NCI-H2029 (cell line): ENCODE results near the gene ACSF3.
"Not testable (repeated sequence)": the region's sequence is repeated elsewhere in the genome, so short reads cannot be mapped to it uniquely, and the experiment has no call there.

ENCODE experiments used
- DNase-seq: peaks from one replicate; lab custom pipeline; 2025; lab: John Stamatoyannopoulos, UW

The ACSF3 gene

DNA sequence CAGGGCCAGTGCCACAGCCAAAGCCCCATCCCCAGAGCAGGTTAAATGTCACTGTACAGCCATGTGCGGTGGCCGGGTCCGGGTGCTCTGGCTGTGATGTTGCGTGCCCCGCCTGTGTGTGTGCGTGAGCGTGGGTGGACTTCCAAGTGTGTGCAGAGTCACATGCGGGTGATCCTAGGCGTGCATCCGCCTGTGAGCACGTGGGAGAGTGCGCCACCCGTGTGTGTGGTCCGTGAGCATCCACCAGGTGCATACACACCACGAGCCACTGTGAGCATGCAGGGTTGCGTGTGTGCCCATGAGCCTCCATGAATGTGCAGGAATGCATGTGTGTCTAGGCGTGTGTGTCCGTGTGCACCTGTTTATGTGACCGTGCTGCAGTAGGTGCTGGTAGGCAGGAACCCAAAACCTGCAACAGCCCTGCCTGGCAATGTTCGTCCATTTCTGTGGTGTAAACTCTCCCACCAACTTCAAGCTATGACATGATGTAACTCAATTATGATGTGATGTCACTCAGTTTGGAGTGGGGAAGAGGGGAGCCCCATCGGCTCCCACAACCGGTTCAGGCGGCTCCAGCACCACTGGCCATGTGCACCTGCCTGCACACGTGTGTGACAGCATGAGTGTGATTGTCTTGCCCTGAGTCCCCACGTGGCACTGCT is 37.6 kb upstream of the ACSF3 start:
- no peak for DNase-seq

DNA sequence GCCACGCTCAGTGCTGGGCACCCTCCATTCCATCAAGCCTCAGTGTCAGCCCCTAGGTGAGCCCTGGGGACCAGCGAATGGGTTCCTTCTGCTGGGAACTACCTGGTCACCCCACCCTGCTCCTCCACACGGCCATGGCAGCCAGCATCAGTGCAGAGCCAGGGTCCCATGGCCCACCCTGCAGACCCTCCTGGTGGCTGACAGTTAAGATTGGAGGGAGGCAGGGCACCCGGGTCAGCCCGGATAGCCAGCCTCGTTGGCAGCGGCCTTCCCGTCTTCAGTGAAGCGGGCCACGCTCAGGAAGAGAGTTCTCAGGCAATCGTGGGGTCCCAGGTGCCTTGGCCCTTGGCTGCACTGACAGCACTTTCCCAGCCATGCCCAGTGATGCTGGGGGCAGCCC is 37.1 kb upstream of the ACSF3 start:
- no peak for DNase-seq

DNA sequence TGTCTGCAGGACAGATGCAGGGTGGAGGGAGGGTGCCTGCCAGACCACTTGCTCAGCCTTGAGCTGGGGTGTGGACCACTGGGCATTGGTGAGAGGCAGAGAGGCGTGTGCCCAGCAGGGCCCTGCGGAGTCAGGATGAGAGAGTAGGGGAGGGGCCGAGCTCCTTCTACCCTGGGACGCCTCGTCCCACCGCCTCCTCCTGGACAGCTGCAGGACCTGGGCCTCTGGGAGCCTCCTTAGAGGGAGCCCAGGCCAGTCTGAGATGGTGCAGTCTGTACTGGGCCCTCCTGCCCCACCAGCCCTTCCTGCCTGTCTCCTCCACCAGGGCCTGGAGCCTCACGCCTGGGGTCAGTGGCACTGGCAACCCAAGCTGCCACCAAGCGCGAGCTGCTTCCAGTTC is 35.9 kb upstream of the ACSF3 start:
- no peak for DNase-seq

DNA sequence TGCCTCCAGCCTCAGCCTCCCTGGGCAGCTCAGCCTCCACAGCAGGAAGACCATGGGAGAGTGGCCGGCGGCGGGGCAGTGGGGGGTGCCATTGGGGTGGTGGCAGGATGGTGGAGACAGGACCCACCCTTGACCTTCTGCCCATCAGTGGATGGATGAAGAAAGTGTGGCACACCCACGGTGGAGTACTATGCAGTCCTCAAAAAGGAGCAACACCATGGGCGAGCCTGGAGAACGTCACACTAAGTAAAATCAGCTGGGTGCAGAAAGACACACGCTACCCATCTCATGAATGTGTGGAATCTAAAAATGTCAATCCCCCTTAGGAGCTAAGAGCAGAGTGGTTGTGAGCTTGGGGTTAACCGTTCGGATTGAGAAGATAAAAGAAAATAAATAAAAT is 34.8 kb upstream of the ACSF3 start:
- DNase-seq, result no peak

DNA sequence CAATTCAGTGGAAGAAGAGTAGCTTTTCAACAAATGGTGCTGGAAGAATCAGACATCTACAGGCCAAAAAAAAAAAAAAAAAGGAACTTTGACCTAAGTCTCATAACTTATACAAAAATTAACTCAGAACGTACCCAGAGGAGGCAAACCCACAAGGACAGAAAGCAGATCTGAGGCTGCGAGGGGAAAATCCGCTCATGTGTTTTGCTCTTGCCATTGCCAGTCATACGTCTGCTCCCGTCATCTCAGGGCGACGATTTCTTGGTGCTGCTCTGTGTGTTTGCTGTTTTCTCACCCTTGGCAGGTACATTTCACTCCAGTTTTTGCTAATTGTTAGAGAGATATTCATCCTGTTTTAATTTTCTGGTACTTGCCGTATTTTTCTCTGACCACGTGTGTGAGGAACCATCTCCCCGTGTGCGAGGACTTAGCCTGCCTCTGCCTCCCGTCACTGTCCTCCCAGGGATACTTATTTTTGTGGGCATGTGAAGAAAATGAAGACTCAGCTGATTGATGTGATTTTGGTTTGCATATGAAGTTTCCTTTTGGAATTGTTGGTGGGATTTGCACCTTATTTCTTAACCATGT is 33.4 kb upstream of the ACSF3 start:
- no peak for DNase-seq

DNA sequence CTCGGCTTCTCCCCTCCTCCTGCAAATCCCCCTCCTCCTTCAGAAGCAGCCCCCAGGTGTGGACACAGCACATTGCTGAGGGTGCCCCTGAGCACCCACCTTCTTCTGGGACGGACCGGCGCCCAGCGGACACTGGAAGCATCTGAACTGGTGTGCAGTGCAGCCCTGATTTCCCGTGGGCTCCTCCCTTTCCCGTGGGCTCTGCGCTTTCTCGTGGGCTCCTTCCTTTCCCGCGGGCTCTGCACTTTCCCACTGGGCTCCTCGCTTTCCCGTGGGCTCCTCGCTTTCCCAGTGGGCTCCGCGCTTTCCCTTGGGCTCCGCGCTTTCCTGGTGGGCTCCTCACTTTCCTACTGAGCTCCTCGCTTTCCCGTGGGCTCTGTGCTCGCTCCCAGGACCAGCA is 32.6 kb upstream of the ACSF3 start:
- no peak for DNase-seq

DNA sequence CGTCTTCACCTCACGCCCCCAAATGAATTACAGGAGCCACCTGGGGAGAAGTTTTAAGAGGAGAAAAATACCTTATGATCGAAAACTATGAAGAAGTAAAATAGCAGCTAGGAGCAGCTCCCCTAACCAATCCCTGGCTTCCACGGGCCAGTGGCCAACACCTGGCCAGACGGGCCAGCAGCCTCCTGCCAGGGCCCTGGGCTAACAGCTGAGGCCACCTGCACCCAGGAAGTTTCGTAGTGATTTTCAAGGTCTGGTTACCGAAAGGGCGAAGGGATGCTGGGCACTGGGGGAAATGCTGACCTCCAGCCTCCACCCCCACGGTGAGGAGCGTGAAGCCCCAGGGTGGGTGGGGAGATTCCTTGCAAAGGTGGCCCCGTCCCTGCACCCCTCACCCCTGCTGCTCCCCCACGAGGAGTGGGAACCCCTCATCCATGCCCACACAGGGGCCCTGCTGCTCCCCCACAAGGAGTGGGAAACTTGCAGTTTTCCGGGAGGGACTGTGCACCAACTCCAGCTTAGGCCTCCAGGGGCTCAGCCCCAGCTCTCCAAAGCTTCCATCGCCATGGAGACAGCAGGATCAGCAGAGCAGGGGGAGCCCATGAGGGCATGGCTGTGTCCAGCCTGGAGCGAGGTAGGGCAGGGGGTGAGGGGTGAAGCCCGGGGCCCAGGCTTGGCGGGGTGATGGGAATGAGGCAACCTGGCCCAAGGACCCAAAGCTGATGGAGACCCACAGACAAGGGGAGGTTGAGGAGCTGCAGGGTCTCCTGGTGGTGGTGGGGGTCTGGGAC is 31.9 kb upstream of the ACSF3 start:
- no peak for DNase-seq

DNA sequence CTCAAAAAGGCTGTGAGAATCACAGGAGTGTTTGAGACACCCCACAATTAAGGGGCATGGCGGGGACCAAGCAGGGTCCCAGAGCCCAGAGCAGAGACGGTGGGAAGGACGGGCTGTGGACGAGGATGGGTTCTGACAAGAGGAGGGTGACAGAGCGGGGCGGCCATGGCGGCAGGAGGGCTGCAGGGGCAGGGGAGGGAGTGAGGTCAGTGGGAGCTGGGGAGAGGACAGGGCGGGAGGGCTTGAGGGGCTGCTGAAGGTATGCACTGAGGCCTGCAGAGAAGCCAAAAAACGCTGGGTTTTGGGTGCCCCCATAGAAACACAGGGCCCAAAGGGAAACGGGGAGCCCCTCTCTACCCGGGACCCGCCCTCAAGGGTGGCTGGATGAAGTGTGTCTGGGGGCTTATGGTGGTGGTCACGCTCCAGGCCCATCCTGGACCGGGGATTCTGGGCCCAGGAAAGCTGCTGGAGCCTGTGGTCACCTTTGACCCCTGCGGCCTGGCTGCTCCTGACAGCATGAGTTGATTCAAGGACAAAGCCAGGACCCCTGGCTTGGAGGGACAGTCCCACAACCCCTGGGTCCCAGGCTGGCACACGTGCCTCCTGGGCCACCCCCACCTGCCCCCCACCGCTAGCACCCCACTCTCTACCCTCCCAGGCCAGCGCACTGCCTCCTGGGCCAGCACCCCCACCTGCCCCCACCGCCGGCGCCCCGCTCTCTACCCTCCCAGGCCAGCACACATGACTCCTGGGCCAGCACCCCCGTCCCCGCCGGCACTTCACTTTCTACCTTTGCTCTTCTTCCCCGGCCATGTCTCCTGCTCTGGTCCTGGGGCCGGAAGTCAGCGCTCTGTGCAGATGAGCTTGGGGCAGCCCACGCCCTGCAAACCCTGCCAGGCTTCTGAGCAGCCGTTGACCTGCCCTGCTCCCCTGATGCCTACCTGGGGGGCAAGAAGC is 31.0 kb upstream of the ACSF3 start:
- DNase-seq, result no peak

DNA sequence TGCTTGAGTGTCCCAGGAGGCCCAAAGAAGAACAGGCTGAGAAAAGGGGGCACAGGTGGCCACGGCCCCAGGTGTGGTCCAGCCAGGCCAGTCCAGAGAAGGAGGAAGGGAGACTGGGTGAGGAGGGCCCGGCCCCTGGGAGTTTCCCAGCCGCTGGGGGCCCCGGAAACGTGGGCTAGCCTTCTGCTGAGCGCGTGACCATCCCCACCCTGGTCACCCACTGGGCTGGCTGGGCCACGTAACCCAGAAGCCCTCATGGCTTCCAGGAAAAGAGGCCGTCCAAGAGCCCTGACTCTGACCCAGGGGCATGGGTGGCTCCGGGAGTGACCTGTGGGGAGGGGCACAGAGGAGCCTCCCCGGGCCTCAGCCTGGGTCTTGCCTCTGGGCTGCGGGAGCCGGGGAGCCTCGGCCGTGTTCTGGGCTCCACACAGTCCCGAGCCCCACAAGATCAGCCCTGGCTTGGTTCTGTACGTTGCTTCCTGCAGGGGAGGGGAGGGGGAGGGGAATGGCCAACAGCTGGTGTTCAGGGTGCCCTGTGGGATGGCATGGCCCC is 29.8 kb upstream of the ACSF3 start:
- DNase-seq, result no peak

DNA sequence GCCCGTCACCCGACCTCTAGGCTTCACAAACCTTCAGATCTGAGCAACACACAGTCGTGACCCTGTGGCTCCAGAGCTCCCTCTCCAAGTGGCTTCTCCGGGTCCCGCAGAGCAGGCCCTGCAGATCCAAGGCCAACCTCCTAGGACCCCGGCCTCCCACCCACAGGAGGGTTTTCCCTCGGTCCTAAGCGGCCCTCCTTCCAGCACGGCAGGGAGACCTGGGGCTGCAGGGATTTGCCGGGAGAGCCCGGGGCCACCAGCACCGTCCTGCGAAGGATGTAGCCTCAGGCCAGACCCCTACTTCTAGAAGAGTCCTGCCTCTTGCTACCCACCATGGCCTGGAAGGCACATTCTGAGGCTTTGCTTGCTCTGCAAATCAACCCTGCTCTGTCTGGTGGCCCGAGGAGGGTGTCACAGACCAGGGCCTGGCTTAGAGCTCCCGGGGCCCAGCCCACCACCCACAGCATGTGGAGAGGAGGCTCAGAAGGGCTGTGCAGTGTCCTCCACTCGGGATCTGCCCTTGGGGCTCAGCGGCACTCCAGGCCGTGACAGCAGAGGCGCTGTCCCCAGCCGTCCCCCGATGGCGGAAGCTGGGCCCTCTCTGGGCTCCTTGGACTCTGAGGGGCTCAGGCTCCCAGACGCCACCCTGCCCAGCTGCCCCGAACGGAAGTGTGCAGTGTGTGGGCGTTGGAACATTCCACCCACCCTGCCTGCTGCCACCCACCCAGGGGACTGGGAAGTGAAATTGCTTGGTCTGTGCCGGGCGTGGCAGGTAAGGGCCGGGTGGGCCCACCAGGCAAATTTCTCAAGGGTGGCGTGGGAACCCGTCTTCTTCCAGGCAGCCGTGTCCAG is 28.8 kb upstream of the ACSF3 start:
- no peak for DNase-seq

DNA sequence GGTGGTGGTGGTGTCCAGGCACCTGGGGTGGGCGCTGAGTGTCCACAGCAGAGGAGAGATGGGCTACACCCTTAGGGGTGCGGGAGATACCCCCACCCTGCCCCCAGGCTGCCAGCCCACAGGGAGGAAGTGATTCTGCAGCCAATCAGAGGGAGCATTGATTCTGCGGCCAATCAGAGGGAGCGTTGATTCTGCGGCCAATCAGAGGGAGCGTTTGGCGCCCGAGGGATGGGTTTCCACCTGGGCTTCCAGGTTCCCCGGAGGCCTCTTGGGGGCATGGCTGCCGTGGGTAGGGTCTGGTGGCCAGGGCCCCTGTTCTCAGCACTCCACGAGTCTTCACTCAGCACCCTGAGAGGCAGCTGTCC is 28.2 kb upstream of the ACSF3 start:
- DNase-seq, result no peak

DNA sequence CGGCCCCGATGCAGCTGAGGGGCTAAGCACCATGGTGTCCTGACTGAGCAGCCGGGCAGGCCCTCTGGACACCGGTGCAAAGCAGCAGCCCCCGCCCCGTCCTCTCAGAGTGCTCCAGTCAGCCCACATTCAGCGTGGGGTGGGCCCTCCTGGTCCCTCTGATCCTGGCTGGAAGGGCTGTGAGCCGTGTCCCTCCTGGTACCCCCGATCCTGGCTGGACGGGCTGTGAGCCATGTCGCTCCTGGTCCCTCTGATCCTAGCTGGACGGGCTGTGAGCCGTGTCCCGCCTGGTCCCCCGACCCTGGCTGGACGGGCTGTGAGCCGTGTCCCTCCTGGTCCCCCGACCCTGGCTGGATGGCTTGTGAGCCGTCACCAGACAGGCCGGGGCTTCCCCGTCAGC is 26.9 kb upstream of the ACSF3 start:
- no peak for DNase-seq

DNA sequence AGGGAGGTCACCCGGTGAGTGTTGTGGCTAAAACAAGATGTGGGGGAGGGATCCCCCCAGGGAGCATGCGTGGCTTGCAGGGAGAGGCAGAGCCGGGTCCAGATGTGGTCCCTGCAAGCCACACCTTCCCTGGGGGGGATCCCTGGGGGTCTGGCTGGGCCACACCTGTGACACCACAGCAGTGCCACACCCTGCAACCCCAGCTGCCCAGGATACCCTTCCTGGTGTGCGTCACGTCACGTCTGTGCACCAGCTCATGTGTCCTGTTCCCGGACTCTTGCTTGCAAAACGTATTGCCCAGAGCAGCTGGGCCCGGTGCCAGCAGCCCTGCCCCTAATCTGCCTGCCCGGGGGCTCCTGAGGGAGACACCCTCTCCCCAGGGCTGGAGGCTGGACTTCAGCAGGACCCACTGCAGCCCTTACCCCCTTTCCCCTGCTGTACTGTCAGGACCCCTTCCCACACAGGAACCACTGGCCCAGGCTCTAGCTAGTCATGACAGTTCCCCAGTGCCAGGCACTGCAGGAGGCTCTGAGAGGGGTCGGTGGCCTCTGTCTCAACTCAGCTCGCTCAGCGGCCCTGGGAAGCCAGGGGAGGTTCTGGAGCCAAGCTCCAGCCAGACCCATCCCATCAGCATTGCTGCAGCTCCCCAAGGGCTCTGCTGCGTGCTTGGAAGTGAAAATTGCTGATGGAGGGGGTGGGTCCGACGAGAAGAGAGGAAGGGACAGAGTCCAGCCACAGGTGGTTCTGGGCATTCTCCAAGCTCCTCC is 25.8 kb upstream of the ACSF3 start:
- DNase-seq, result no peak

DNA sequence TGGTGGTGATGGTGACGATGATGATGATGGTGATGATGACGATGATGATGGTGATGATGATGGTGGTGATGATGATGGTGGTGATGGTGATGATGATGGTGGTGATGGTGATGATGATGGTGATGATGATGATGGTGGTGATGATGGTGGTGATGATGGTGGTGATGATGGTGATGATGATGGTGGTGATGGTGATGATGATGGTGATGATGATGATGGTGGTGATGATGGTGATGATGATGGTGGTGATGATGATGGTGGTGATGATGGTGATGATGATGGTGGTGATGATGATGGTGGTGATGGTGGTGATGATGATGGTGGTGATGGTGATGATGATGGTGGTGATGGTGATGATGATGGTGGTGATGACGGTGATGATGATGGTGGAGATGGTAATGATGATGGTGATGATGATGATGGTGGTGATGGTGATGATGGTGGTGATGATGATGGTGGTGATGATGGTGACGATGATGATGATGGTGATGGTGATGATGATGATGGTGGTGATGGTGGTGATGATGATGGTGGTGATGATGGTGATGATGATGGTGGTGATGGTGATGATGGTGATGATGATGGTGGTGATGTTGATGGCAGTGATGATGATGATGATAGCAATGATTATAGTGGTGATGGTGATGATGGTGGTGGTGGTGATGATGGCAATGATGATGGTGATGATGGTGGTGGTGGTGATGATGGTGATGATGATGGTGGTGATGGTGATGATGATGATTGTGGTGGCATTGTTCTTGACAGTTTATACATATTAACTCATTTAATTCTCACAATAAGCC is 24.6 kb upstream of the ACSF3 start:
- not testable (repeated sequence) for DNase-seq

DNA sequence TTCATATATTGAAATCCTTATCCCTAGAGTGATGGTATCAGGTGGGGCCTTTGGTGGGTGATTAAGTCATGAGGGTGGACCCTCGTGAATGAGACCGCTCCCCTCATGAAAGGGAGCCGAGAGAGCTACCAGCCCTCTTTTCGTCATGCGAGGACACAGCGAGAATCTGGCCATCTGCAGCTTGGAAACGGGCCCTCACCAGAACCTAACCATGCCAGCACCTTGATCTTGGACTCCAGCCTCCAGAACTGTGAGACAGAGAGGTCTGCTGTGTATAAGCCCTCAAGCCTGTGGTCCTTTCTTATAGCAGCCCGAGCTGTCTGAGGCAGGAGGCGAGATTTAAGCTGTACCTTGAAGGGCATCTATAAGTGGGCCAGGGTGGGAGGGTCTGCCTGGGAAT is 23.7 kb upstream of the ACSF3 start:
- no peak for DNase-seq

DNA sequence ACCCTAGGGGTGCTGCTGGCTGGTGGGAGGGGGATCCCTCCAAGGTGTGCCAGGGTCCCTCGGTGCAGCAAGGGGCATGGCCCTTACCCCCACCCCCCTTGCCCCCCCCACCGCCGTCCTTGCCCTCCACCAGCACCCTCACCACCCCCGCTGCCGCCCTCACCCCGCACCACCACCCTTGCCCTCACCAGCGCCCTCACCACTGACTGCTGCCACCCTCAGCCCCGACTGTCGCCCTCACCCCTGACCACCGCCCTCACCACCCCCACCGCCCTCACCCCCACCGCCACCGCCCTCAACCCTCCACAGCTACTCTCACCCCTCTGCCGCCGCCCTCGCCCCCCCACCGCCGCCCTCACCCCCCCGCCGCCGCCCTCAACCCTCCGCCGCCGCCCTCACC is 23.1 kb upstream of the ACSF3 start:
- DNase-seq, result no peak

DNA sequence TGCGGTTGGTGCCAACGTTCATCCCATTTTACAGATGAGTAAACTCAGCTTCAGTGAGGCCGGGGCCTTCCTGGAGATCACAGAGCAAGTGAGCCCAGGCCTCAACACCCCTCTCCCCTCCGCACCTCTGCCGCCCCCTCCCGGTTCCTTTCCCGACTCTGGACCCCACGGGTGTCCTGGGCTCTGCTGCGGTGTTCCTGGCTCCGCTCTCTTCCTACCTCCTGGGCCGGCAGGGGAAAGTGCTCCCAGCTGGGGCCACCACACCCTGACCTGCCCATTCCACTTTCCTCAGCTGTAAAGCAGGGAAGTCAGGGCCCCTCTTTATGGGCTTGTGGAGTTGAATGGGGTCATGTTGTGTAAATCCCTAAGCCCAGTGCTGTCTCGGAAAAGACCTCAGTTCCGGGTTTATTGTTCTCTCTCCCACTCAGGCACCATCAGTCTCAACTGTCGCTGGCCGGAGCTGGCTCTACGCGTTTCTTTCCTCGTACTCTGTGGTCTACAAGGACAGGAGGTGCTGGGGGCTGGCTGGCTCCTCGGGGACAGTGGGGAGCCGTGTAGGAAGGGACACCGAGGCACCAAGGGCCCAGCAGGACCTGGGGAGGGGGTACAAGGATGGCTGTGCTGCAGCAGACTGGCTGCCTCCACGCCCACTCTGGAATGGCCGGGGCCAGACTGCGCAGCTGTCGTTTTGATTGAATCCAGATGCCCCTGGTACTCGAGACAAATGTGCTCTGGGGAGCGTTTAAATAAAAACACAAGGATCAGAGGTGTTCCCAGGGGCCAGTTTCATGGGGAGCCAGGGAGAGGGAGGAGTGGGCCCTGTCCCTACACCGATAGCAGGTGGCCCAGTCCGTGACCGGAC is 21.7 kb upstream of the ACSF3 start:
- no peak for DNase-seq

DNA sequence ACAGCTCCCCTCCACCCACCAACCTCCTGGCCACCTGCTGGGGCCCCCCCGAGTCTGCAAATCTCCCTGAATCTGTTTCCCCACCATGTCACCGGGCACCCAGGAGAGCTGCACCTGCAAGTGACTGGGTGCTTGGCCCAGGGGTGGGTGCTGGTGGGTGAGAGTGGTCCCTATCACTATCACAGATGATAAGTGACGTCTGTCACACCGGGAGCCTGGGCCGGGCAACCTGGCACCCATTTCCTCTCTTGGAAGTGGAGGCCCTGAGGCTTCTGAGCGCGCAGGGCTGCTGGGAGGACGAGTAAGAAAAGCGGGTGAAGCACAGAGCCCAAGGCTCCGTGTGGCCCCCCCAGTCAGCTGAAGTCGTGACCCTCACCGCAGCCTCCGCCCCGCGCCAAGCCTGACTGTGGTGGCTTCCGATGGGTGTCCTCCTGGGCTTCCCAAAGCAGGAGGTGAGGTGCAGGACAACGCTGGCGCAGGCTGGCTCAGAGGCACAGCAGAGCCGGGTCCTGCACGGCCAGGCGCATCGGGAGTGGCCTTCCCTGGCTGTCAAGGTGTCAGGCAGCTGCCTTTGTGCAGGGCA is 21.0 kb upstream of the ACSF3 start:
- no peak for DNase-seq
